ENCODE measurements around the gene KRT3.
A peak's percentile ranks its signal among the peaks of the same experiment; 100 is the strongest.

KRT3 gene

DNA sequence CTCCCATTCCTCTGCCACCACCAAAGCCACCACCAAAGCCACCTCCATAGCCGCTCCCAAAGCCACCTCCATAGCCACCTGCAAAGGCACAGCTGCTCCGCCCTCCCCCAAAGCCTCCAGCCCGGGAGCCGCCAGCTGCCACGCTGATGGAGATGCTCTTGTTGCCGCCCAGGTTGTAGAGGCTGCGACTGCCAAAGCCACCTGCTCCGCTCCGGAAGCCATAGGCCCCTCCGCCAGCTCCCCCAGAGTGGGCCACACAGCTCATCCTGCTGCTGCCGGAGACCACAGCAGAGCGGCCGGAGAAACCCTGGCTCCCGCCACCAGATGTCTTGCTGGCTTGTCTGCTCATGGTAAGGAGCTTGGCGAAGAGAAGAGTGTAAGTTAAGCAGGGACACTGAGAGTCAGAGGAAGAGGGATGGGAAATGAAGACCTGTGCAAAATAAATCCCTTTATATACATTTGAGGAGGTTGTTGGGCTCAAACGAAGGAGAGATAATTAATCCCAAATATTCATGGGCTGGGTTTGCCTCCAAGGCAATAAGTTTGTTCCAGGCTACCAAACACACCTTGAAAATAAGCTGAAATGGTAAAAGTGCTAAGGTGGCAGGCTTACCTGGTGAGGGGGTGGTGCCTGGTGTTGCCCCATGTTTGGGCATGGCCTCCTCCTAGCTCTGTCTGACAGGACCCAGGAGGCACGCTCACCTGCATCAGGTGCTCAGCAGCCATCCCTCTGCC is at the start of gene KRT3:
Gene KRT3, minus strand, starts transcription at position 424 of the 735 bp plus-strand sequence. Its CDS starts 75 bp downstream, at position 349.
- Histone ChIP-seq H4K20me1 (no peaks in the 10 kb centered on the region), H3K27ac (no peak within 1 kb of the TSS), H3K9ac (no peak within 1 kb of the TSS), H3K4me3 (no peak within 1 kb of the TSS), H3K27me3 (no peaks in the 10 kb centered on the region), H3K4me1 (peaks cover 0 to 10% (median 0%) of the 10 kb centered on the region in 10 experiments; a peak in 6 of 20 replicates), H3K4me2 (no peak within 1 kb of the TSS), H3K9me3 (replicated peaks in 1 of 11) (no peaks in the 10 kb centered on the region), H3K36me3 (no peaks in the 10 kb centered on the region)
- no peak for TF ChIP-seq Cebpa-rat (IDR thresholded peaks at IDR 0.05)

DNA sequence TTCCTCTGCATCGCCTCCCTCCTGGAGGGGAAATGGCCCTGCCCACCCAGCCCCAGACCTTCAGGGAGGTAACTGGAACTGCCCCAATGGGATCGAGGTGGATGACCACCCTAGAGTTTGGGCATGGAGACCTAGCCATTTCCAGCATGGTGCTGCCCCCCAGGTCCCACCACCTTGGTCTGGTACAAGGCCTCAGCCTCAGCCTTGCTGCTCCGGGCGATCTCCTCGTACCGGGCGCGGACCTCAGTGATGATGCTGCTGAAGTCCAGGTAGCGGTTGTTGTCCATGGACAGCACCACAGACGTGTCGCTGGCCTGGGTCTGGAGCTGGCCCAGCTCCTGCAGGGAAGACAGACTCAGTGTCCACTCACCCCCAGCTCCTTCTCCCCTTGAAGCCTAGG is 48.5 kb upstream of the KRT3 start:
- Histone ChIP-seq H3K9me3 (replicated peaks in 1 of 11) (no peaks in the 10 kb centered on the region), H3K36me3 (no peaks in the 10 kb centered on the region), H3K27me3 (no peaks in the 10 kb centered on the region), H3K27ac (no peak overlapping the region), H3K4me1 (peaks cover 0 to 29% (median 9%) of the 10 kb centered on the region in 10 experiments; a peak in 11 of 20 replicates), H3K4me3 (no peak overlapping the region), H3K9ac (no peak overlapping the region), H4K20me1 (no peaks in the 10 kb centered on the region), H3K4me2 (no peak overlapping the region)
- no peak for TF ChIP-seq Cebpa-rat (IDR thresholded peaks at IDR 0.05)

DNA sequence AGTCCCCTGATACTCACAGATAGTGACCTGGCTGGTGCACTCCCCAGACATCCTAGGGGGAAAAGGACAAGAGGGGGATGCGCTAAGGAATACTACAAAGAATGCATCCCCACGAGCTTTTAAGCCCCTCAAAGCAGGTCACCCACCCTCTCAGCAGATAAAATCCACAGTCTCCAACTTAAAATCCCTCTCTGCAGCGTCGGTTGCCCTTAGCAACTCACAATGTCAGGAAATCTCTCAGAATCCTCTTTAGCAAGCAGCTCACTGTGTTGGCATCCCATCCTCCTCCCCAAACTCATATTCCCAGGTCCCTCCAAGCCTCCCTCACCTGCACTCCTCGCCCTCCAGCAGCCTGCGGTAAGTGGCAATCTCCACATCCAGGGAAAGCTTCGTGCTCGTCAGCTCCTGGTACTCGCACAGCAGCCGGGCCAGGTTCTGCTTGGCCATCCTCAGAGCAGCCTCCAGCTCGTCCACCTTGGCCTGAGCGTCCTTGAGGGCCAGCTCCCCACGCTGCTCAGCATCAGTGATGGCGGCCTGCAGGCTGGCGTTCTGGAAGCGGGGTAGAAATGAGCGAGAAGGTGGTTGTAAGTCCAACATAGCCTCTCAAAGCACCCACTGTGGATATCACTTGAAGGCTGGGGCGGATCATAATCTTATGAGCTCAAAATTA is 43.7 kb upstream of the KRT3 start:
- Histone ChIP-seq H3K9ac (no peak overlapping the region), H3K4me2 (peak overlapping the region in 2 of 11 experiments; percentile 81 to 87; a peak in 2 of 22 replicates), H3K36me3 (no peaks in the 10 kb centered on the region), H3K4me1 (peaks cover 17 to 57% (median 45%) of the 10 kb centered on the region in 10 experiments), H3K27ac (no peak overlapping the region), H4K20me1 (no peaks in the 10 kb centered on the region; a peak in 1 of 22 replicates), H3K9me3 (replicated peaks in 1 of 11) (no peaks in the 10 kb centered on the region), H3K4me3 (no peak overlapping the region), H3K27me3 (no peaks in the 10 kb centered on the region)
- no peak for TF ChIP-seq Cebpa-rat (IDR thresholded peaks at IDR 0.05)

DNA sequence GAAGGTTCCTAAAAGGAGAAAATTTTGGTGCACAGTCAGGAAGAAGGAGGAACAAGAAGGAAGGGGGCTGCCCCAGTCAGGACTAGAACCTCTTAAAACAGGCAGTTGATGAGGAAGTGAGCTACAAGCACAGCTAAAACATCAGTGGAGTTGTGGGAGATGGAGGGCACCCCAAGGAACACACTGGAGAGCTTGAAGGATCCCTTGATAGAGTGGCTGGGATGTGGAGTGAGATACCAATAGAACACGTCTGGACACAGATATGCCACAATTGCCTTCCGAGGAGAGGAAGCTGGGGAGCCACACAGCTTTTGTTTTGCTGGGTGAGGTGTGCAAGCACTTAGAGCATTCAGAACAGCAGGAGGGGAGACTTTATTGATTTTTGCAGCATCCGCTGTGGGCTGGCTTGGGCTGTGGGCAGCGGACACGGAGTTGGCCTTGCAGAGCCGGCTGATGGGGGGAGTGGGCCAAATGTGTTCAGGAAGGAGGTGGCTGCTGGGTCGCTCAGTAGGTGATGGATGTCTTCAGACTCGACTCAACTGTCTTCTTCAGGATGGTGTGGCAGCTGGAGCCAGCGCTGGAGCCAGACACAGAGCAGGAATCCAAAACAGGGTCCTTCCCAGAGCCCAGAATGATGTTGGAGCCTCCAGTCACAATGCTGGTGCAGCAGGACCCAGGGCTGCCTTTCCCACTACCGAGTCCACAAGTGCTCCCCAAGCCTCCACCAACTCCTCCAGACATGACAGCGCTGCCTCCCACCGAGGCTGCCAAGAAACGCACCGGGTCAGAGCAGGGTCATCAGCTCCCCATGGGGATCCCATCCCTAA is 42.9 kb upstream of the KRT3 start:
- Histone ChIP-seq H3K9me3 (replicated peaks in 1 of 11) (no peaks in the 10 kb centered on the region), H3K9ac (no peak overlapping the region; a peak in 1 of 22 replicates), H3K27ac (peak overlapping the region in 2 of 11 experiments; percentile 25 to 57; a peak in 1 of 22 replicates), H3K4me1 (peaks cover 17 to 64% (median 45%) of the 10 kb centered on the region in 10 experiments), H3K27me3 (no peaks in the 10 kb centered on the region), H3K4me2 (peak overlapping the region in 6 of 11 experiments; percentile 72 to 94 (median 80); a peak in 10 of 22 replicates), H3K36me3 (no peaks in the 10 kb centered on the region), H3K4me3 (no peak overlapping the region), H4K20me1 (no peaks in the 10 kb centered on the region; a peak in 1 of 22 replicates)
- TF ChIP-seq Cebpa-rat (IDR thresholded peaks at IDR 0.05) = no peak

DNA sequence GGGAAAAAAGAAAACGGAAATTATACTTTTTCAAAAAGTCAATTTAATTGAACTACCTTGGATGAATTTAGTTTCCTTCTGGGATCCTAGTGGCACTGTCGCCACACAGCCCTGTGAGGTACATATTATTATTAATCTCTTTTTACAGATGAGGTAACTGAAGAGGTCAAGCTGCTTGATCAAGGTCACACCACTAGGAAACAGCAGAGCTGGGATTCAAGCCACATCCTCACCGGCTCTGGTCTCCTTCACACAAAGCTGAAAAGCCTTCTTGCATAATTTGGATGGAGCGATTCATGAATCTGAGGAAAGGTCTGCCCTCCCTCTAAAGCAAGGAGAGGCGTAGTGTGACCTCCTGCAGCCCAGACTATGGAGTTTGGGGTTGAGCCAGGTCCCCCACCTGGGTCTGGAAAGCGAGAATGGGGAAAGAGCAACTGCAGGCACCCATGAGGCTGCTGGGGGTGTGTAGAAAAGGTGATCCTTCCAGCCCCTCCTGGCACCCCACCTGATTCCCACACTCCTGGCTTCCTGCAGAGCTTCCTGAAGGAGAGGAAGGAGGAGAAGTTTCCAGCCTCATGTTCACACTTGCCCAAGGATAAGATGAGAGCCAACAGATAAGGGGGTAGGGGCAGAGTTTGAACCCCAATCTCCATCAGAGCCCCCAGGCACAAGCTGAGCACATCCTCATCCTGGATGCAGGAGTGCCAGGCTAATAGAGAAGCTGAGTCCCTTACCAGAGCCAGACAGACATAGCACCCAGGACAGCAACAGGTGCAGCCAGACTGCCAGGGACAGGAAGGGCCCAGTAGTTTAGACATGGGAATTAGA is 42.1 kb upstream of the KRT3 start:
- H3K27me3 ChIP-seq = no peaks in the 10 kb centered on the region
- no peak for TF ChIP-seq Cebpa-rat (IDR thresholded peaks at IDR 0.05)
- H3K4me2 ChIP-seq = peak overlapping the region in 10 of 11 experiments; percentile 4 to 94 (median 76); a peak in 18 of 22 replicates
- no peaks in the 10 kb centered on the region for H3K36me3 ChIP-seq
- peaks cover 17 to 72% (median 45%) of the 10 kb centered on the region in 10 experiments for H3K4me1 ChIP-seq
- H3K27ac ChIP-seq = peak overlapping the region in 5 of 11 experiments; percentile 25 to 71 (median 57); a peak in 6 of 22 replicates
- H3K9ac ChIP-seq = no peak overlapping the region; a peak in 1 of 22 replicates
- no peaks in the 10 kb centered on the region for H3K9me3 ChIP-seq (replicated peaks in 1 of 11)
- no peak overlapping the region for H3K4me3 ChIP-seq
- H4K20me1 ChIP-seq = no peaks in the 10 kb centered on the region; a peak in 1 of 22 replicates

DNA sequence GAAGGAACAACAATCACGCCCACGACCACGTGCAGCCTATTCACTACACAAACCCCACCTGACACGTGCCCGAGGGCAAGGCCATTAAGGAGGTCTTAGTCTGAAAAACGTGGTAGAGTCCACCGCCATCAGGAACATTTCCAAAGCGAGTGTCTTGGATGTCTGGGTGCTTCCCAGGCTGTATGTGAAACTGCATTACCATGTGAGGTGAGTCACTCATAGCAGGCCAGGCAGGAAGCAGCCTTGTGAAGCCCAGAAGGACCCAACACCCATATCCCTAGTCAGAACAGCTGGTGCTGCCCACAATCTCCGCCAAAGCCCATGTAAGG is 41.5 kb upstream of the KRT3 start:
- Histone ChIP-seq H3K4me1 (peaks cover 16 to 74% (median 44%) of the 10 kb centered on the region in 10 experiments), H3K9me3 (replicated peaks in 1 of 11) (no peaks in the 10 kb centered on the region), H3K27ac (peak overlapping the region in 7 of 11 experiments; percentile 44 to 71 (median 62); a peak in 13 of 22 replicates), H3K9ac (0 out of 22 replicates have a peak overlapping the region, but pooled peaks of 1 of the 11 experiments have one; percentile 0), H3K4me3 (no peak overlapping the region), H4K20me1 (no peaks in the 10 kb centered on the region; a peak in 1 of 22 replicates), H3K27me3 (no peaks in the 10 kb centered on the region), H3K4me2 (peak overlapping the region in 10 of 11 experiments; percentile 4 to 94 (median 76); a peak in 18 of 22 replicates), H3K36me3 (no peaks in the 10 kb centered on the region)
- TF ChIP-seq Cebpa-rat (IDR thresholded peaks at IDR 0.05) = no peak

DNA sequence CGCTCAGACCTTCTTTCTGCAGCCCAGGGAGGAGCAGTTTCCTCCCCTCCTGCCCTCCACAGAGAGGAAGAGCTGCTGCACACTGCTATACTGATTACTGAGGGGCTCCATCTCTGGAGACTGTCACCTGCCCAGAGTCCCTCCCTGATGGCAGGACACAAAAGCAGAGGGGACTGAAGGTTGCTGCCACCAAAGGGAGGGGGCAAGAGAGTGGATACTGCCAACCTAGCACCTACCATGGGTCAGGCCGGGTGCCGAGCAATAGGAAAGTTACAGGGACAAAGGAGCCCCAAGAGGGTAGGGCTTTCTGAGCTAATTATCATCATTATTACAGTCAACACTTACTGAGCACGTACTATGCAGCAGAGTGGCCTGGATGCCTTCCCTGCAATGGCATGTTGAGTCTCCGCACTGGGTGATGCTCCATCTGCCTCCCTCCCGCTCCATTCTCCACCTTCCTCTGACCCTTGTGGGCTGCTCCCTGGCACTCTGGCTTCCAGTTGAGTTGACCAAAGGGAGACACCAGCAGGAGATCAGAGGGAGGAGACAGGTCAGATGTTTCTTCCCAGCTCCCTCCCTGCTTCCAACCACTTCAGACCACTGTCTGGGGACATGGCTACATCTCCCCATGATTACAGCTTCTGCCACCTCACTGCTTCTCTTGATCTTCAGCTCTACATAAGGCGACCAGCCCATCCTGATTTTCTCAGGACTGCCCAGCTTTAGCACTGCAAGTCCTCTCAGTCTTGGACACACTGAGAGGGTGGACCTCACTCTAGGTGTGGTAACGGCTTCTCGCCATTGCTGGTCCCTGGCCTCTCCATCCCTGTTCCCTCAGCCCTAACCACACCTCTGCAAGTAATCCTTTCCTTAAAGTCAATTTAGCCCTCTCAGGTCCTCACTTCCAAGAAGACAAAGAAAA is 40.8 kb upstream of the KRT3 start:
- peaks cover 11 to 68% (median 42%) of the 10 kb centered on the region in 10 experiments for H3K4me1 ChIP-seq
- H4K20me1 ChIP-seq = no peaks in the 10 kb centered on the region; a peak in 1 of 22 replicates
- no peaks in the 10 kb centered on the region for H3K36me3 ChIP-seq
- no peaks in the 10 kb centered on the region for H3K9me3 ChIP-seq (replicated peaks in 1 of 11)
- peak overlapping the region in 7 of 11 experiments; percentile 4 to 48 (median 25); a peak in 6 of 22 replicates for H3K9ac ChIP-seq
- TF ChIP-seq Cebpa-rat (IDR thresholded peaks at IDR 0.05) = no peak
- H3K27ac ChIP-seq = peak overlapping the region in 9 of 11 experiments; percentile 41 to 71 (median 62); a peak in 16 of 22 replicates
- peak overlapping the region in 10 of 11 experiments; percentile 48 to 94 (median 76); a peak in 20 of 22 replicates for H3K4me2 ChIP-seq
- no peak overlapping the region; a peak in 1 of 20 replicates for H3K4me3 ChIP-seq
- no peaks in the 10 kb centered on the region for H3K27me3 ChIP-seq
